HEK293 (cell line): Measurements from ENCODE around the gene IL2RA.

Source experiments
- GLIS2 ChIP-seq: fragments of 450-650 bp; formaldehyde crosslinking; IDR thresholded peaks from 2 replicates; pipeline ENCODE4 v1.5.1; 2016; ENCODE audit warnings: missing biosample characterization, missing genetic modification characterization
- TF ChIP-seq, protein P1 (sequence below): fragments of 450-650 bp; formaldehyde crosslinking; IDR thresholded peaks from 2 replicates; pipeline ENCODE4 v1.5.1; 2016; ENCODE audit warnings: missing biosample characterization, missing genetic modification characterization

DNA sequence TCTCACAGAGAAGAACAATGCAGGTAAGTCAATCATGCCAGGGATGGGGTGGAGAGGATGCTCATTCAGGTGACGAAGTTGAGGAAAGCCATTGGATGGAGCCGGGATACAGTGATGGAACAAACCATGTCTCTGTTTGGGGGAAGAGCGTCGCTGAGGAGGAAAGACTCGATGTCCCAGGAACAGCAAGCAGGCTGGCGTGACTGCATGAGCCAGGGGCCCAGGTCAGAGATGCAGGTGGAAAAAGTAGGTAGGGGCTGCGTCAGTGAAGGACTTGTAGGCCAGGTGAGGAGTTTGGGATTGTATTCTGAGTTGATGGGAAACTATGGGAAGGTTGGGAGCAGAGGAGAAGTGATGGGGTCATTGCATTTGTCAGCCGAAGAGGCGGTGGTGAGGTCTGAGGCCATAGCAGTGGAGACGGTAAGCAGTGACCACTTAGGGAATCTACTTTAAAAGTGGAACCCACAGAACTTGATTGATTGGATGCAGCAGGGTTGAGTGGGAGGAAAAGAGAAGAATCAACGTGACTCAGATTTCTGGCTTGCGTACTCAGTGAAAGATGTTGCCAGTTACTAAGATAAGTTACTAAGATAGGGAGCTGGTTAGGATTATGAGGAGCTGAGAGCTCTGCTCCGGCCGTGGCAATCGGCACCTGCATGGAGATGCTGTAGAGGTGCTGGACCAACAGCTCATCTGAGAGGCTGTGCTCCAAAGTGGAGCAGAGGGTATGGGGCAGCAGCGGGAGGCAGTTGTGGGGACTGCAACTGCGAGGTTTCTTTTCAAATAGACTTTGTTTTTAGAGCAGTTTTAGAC lies 12.5 kb upstream of the IL2RA start:
- TF ChIP-seq GLIS2 (tag by site-specific recombination): no peak
- TF ChIP-seq, protein P1, sequence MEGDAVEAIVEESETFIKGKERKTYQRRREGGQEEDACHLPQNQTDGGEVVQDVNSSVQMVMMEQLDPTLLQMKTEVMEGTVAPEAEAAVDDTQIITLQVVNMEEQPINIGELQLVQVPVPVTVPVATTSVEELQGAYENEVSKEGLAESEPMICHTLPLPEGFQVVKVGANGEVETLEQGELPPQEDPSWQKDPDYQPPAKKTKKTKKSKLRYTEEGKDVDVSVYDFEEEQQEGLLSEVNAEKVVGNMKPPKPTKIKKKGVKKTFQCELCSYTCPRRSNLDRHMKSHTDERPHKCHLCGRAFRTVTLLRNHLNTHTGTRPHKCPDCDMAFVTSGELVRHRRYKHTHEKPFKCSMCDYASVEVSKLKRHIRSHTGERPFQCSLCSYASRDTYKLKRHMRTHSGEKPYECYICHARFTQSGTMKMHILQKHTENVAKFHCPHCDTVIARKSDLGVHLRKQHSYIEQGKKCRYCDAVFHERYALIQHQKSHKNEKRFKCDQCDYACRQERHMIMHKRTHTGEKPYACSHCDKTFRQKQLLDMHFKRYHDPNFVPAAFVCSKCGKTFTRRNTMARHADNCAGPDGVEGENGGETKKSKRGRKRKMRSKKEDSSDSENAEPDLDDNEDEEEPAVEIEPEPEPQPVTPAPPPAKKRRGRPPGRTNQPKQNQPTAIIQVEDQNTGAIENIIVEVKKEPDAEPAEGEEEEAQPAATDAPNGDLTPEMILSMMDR (tag by site-specific recombination): no peak
